Activated CD4-positive, alpha-beta T cell treated with anti-CD3 and anti-CD28 coated beads, Interleukin-2, amount 50 U/mL, for 16 hours (primary cell): ENCODE measurements around the gene CERS2.

Experiments used
- DNase-seq: peaks from one replicate; pipeline ENCODE4 v3.0.0-alpha.2; 2020

The CERS2 gene, protein sequence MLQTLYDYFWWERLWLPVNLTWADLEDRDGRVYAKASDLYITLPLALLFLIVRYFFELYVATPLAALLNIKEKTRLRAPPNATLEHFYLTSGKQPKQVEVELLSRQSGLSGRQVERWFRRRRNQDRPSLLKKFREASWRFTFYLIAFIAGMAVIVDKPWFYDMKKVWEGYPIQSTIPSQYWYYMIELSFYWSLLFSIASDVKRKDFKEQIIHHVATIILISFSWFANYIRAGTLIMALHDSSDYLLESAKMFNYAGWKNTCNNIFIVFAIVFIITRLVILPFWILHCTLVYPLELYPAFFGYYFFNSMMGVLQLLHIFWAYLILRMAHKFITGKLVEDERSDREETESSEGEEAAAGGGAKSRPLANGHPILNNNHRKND

DNA sequence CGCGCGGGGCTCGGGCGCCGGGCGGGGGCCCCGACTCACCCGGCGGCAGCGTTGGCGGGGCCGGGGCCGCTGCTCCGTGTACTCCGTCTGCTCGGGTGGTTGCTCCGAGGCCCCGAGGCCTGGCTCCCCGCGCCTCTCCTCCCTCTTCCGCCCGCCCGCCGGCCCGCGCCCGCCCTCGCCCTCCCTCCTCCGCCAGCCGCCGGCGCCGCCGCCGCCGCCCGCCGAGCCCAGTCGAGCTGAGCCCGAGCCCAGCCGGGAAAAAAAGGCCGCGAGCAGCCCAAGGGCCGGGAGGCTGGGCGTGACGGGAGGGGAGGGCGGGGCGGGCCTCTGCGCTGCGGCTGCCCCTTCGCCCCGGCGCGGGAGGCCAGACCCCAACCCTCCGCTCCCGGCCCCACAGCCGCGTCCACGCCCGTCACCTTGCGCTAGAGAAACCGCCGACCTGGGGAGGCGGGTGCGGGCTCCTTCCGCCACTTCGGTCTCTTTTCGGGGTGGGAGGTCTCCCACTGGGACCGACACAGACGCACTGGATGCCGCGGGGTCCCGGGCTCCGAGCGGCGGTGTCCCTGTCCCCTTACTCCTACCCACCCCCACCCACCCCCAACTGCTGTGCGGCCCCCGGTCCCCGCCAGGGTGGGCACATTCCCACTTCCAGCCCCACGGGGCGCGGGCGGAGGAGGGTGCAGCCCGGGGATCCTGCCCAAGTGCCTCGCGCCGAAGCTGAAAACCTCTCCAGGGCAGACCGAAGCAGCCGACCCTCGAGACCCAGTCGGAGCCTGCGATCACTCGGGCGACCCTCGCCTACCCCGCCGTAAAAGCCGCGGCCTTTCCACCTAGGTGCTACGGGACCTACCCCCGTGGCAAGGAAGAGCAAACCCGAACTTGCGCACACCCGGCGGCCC, at the start of gene CERS2:
Gene CERS2, minus strand, starts transcription at position 256 of the 899 bp plus-strand sequence. CDS start 5,745 bp downstream, outside the sequence.
- DNase-seq: peak; percentile 69

DNA sequence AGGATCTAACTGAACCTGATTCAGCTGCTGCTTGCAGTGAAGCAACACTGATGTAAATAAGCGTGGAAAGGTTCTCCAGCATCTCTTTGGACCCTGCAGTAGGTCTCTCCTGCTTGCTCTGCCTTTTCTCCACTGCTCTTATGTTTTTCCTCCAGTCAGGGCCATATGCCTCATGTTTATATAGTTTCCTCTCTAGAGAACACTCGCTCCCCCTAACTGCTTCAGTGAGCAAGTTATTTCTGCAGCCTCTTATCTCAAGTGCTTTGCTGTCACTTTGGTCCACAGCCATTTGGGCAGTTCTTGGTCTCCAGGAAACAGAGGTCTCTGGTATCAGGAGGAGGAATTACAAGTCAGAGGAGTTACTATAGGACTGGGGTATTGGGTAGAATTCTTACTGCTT, 38.9 kb upstream of the CERS2 start:
- DNase-seq: no peak

DNA sequence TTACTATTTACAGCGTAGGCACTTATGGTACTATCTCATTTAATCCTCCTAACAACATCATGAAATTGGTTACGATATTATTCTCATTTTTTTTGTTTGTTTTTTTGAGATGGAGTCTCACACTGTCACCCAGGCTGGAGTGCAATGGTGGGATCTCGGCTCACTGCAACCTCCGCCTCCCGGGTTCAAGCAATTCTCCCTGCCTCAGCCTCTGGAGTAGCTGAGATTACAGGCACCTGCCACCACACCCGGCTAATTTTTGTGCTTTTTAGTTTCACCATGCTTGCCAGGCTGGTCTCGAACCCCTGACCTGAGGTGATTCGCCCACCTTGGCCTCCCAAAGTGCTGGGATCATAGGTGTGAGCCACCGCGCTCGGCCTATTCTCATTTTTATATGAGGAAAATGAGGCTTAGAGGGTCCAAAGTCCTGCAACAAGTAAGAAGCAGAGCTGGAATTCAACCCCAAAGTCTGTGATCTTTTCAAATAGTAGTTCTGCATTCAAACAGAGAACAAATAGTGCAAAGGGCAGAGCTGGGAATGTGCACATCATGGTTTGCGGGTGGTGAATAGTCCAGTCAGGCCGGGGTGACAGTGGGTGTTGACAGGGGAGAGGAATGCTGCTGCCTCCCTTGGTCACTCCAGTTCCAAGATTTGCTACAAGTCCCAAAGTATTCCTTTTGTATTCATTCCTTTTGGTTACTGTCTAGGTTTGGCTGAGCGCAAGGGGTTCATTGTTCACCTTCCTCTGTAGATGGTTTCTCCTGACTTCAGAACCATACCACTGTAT, 38.2 kb upstream of the CERS2 start:
- DNase-seq: no peak

DNA sequence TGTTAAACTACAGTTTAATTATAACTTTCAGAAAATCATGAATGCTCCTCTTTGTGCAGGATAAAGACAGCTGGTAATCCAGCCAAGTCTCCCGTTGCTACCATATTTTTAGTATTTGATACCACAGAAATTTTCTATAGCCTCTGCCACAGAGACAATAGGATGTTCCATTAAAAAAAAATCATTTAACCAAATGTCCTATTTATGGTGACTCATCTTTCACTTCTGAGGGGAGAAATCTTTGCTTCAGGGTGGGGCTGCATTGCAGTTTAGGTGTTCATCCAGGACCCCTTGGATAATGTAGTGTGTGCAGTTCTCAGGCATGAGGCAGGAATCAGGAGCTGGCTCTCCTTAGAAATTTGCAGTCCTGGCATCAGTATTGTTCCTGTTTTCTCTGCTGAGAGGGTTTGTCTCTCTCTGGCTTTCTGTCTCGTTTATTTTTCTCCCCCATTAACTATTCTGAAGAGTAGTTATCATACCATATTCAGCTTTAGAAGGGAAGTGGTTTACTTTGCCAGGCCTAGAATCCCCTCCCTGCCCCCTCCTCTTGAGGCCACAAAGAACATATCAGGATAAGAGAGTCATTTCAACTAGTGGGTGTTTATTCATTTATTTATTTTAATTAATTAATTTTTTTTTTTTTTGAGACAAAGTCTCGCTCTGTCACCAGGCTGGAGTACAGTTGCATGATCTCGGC, 36.7 kb upstream of the CERS2 start:
- no peak for DNase-seq

DNA sequence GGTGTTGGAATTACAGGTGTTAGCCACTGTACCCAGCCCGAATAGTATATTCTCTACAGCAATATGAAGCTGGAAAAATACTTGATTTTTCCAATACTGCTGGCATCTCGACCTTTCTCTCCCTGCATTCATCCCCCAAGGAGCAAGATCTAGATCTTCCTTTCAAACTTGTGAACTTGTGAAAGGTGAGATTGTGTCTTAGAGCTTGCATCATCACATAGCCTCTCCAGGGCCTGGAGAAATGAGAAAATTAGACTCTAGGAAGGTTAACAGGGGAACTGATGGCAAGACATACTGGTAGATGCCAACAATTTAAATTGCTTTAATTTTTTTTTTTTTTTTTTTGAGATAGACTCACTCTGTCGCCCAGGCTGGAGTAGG, 35.7 kb upstream of the CERS2 start:
- no peak for DNase-seq

DNA sequence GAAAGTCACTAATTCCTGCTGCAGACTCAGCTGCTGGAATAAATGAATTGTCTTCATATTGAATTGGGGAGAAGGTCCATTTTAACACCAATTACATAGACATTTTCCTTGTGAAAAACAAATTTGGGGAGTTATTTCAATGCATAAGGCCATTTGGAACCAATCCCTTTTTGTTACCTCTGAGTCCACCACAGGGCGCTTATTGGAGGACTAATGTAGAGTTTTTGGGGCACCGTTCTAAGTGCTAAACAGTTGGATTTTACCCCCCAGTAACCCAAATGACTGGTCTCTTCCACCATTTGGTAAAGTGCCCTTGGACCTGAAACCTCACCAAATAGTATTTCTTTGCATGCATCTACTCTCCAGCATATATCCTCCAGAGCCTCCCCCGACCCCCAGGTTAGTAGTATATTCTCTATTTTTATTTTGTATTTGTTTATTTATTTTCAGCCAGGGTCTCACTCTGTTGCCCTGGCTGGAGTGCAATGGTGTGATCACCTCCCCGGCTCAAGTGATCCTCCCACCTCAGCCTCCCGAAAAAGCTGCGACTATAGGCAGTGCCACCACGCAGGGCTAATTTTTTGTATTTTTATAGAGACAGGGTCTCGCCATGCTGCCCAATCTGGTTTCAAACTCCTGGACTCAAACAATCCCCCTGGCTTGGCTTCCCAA, 35.2 kb upstream of the CERS2 start:
- DNase-seq: no peak

DNA sequence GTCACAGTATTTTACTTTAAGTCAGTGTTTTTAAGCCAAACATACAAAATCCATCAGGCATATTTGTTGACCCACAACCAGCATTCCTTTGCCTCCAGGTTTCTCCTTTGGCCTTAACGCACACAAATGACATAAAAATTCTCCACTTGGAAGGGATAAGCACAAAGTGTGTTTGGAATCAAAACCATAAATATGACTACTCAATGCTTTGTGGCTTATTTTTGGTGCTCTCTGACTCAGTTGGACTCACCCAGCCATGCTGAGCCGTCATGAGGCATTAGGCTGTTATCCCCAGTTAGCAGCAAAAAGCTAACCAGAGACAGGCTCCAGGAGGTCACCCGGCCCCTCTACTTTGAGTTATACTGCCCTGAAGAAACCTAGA, 34.6 kb upstream of the CERS2 start:
- DNase-seq: peak; percentile 27

DNA sequence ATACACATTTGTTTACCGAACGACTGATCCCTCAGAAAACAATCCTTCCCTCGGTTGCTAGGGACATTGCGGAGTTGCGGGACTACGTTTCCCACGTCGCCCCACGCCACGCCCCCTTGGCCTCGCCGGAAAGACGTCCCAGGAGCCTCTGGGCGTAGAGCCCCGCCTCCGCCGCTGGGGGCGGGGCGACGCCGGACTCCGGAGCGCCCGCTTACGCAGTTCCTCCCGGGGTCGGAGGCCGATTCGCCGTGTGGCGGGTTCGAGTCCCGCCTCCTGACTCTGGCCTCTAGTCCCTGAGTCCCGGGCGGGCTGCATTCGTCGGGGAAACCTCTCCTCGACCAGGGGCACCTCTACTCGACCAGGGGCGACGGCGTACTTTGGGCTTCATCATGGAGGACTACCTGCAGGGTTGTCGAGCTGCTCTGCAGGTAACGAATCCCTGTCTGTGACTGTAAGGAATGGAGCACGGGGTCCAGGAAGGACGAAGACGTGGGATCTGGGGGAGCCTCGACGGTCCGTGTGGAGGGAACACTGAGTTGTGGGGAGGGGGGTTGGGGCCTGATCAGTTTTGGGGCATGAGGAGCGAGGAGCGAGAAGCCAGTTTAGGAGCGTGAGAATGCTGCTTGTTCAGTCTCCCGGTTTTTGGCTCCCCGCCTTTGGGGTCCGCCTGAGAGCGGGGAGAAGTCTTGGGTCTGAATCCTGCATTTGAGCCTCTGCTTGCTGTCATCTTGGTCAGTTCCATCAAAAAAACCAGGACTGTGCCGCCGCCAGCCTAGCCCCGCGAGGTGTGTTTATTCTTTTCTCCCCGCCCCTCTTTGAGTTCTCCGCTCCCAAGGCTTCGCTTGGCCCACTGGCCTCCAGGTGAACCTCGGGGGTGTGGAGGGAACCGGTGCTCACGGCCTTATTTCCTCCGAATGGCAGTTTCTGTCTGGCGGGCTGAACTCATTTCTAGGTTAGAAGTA, 33.9 kb upstream of the CERS2 start, which contains the start of gene PRUNE1:
Gene PRUNE1, plus strand, starts transcription at position 206 of the 962 bp plus-strand sequence. Its CDS starts 184 bp downstream, at position 390.
- peak; percentile 97 for DNase-seq

DNA sequence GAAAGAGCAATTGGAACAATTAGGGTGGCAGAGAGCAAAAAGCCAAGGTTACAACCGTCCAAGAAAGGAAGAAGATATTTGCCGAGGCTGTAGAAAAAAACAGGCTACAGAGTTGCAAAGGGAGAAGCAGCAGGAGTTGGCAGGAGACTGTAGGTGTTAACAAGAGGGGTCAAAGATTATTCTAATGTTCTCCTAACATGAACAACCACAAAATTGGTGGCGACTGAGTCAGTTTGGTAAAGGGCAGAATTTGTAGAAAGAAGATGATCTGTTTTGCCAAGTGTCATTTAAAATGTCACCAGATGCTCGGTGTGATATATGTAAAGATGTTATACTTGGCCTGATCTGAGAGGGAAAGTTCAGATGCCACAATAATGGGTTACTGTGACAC, 33.2 kb upstream of the CERS2 start:
- no peak for DNase-seq

DNA sequence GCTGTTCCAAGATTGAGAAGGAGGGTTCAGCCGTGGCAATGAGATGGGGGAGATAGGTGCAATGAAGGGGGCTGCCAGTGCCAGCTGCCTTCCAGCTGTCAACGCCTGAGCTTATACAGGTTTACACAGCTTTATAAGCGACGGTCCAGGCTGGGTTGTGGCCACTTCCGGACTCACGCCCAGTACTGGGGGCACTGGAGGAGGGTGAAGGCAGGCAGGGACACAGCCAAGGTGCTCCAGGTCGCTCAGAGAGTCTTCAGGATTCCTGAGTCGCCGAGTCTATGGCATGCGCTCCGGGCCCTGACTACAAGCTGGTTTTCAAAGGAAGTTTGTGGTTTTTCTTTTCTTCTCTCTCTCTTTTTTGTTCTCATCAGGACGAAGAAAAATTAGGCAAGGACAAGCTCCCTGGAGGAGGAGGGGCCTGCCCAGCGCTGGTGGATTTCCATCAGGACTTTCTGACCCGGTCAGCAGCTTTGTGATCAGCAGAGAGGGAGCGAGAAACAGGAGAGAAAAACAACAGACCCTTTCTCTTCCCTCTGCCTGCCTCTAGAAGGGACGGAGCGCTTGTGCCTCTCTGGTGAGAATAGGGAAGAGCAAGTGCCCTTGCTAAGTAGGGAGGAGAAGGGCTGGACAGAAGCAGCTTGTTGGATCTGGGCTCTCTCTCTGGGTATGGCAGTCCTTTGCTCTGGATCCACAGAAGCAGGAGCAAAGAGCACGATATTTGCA, 31.9 kb upstream of the CERS2 start, which contains the start of gene MINDY1:
Gene MINDY1, minus strand, starts transcription at position 576 of the 726 bp plus-strand sequence. CDS start 4,285 bp downstream, outside the sequence.
- DNase-seq: peak; percentile 57

DNA sequence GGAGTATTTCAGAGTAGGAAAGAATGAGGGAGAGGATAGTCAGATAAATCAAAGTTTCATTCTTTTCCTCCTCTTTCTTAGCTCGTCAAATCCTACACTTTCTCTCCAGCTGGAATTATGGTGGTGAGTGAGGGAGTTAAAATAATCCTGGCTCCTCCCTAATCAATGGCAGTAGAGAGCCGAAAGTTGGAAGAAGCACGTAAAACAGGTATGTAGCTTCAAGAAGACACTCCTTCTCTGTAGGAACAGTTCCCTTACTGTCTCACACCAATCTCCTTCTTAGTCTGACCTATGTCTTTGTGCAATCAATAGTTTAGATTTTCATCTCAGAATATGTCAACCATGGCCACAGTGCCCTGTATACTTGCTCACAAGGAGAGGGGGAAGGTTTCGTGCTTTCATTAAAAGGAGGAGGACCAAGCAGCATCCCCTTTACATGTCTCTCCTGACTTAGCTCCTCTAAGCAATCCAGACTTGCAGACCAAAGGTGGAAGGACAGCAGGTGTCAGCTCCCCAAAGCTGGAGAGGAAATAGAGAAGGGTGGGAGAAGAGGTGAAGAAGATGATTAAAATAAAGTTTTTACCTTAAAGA, 31.2 kb upstream of the CERS2 start:
- DNase-seq: no peak

DNA sequence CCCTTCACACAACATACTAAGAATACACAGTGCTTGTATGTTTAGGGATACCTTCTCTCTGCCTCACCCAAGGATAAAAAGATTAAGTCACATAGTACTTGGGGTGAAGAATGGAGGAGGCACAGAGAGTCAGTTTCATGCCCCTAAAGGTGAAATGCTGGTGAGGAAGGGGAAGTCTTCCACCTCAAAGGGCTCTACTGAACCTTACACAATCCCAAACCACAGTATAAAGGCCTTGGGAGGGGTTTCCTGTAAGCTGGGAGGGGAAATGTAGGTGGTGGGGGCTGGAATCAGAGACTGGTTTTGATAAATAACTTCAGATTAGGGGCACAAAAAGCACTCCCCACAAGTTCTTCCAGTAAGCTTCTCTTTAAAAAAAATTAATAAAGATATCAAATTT, 28.5 kb upstream of the CERS2 start:
- DNase-seq: no peak

DNA sequence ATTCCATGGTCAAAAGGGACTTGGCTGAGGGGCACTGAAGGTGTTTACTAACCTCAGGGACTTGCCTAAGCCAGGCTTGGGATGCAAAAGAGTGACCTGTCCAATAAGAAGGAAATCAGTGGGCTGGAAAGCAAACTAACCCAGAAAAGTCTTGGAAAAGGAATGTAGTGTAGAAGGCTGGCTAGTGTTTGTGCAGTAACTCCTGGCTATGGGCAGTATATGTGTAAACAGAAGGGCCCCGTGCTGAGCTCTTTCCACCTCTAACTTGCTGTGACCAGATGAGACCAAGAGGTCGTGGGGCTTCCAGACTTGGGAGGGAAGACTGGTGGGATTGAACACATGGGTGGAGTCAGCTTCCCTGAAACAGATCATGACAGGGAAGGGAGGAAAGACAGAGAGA, 28.0 kb upstream of the CERS2 start:
- DNase-seq: no peak

DNA sequence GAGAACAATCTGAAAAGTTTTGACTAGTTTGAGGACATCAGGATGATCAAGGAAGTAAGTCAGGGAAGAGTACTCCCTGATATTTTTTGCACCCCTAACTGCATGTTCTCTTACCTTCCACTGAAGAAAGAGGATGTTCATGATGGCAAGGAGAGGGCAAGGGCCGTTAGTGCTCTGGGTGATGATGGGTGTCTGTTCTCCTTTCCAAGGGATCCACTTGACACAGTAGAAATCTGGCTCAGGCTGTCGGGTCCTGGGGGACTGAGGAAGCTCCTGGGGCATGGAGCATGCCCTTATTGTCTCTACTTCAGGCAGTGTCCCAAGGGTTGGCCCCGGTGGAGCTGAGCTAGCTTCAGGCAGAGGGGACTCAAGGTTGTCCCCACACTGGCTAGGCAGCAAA, 27.4 kb upstream of the CERS2 start:
- no peak for DNase-seq

DNA sequence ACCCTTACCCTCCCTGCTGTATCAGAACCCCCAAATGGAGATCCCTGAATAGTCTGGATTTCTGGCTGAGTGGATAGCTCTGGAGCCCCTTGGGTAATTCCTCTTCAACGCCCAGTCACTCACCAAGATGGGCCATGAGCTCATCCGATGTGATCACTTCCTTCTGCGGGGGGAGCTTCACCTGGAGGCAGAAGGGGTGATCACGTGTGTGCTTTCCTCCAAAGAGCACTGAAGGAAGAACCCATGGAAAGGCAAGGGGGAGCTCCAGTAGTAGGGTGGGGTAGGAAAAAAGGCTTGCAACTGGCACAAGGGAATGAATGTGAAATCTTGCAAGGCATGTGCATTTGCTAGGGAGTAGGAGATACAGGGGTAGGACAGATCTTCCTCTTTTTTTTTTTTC, 27.0 kb upstream of the CERS2 start:
- DNase-seq: no peak

DNA sequence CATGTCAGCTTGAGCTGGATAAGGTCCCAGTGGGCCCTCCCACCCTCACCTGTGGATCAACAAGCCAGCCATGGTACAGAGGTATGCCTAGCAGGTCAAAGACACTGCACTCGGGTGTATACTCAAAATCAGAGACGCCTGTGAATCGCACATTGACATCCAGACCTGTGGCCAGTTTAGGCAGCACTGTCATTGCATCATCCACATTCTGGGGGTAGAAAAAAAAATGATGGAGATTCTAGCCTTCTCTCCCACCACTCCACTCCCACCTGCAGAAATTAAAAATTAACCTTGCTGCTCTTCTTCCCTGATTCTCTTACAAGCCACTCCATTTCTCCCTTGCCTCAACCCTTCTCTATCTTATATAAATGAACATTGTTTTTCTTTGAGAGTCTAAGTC, 25.8 kb upstream of the CERS2 start:
- DNase-seq: no peak

DNA sequence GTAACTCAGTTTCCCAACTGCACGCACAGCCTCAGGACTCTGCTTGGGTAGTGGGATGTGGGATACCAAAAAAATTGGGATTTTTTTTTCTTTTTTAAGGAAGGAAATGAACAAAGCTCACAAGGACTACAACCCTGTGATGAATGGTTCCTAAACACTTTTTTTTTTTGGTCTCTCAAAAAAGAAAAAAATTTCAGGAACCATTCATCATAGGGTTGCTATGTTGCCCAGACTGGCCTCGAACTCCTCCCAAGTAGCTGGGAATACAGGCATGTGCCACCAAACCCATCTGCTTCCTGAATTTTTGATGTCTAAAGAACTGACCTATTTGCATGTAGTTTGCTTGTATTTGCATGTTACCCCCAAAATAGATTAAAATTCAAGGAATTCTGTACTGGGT, 25.3 kb upstream of the CERS2 start:
- no peak for DNase-seq

DNA sequence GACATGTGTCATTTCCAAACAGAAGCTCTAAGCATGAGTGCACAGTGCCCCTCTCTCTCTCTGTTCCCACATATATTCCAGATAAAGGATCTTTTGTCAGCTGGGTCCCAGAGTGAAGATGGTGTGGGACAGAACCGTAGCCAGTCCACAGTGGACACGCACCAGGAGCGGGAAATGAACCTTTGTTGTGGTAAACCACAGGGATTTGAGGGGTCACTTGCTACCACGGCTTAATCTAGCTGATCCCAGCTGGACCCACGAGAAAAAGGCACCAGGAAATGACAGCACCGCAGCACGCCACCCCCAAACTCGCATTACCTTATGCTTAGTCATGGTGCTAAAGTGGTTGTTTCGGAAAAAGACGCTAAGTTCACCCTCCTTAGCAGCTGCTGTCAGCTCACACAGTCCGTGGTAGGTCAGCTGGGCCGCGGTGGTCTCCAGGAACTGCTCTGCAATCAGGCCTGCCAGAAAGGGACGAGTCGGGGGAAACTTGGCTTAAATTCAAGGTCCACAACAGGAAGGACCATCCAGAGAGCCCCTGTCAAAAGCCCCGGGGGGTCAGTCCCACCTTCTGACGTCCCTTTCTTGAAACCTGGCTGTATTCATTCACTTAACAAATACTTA, 24.5 kb upstream of the CERS2 start:
- no peak for DNase-seq

DNA sequence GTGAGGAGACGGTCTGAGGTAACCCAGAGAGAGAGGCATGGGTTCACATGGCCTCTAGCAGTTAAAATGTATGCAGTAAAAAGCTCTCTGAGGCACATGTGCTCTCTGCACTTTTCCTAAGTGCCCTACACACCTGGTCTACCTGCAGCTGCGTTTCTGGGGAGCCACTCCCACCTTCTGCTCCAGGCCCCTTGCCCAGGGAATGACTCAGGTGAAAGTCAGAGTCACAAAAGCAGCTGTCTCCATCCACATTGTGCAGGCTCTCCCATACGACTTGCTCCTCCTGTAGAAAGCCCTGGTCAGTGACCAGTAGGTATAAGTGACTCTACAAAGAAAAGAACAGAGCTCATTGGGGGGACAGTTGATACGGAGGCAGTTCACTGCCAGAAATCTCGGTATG, 23.3 kb upstream of the CERS2 start:
- DNase-seq: no peak
